Measurements from ENCODE around the gene ACVR1B.

ACVR1B gene

DNA sequence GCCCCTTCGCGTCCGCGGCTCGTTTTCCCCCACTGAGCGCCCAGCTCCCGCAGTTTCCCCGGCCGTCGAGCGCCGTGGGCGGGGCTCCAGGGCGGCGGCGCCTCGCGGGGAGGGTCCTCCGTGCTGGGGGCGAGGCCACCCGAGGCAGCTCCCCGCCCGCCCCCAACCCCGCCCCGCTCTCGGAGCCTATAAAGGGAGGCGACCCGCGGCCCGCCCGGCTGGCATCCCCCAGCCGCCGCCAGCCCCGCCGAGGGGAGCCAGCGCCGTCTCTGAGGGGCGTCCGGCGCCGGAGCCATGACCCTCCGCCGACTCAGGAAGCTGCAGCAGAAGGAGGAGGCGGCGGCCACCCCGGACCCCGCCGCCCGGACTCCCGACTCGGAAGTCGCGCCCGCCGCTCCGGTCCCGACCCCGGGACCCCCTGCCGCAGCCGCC, 55.2 kb downstream of the ACVR1B start, which contains the start of gene TAMALIN:
TSS of gene TAMALIN (plus strand) at position 221 of the 432 bp plus-strand sequence. CDS start at position 295, 74 bp downstream.
- DNase-seq = peak; percentile 75

GRCh38 chr12:52007158-52007921, 55.8 kb downstream of the ACVR1B start:
- peak; percentile 36 for DNase-seq

GRCh38 chr12:52007982-52008510, 56.5 kb downstream of the ACVR1B start:
- DNase-seq = no peak

GRCh38 chr12:52009081-52009751, 57.7 kb downstream of the ACVR1B start:
- DNase-seq = no peak

DNA sequence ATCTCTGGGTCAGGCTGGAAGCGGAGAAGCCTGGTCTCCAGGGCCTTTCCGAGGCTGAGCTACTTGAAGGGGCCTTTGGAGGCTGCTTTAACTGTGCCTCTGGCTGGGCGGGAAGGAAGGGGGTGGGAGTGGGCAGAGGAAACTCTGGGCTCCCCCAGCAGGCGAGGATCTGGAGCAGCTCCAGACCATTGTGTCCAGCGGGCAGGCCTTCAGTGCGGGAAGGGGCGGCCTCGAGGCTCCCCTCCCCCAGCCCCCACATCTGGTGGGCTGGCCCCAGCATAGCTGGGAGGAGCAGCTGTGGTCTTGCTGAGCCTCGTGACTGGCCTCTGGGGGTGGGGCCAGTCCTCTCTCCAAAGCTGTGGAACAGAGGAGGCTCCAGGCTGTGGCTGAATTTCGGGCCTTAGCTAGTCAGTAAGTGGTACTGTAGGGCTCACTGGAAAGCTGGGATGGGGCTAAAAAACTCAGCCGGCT, 58.7 kb downstream of the ACVR1B start:
- DNase-seq = no peak

GRCh38 chr12:52010692-52011601, 59.4 kb downstream of the ACVR1B start:
- no peak for DNase-seq

DNA sequence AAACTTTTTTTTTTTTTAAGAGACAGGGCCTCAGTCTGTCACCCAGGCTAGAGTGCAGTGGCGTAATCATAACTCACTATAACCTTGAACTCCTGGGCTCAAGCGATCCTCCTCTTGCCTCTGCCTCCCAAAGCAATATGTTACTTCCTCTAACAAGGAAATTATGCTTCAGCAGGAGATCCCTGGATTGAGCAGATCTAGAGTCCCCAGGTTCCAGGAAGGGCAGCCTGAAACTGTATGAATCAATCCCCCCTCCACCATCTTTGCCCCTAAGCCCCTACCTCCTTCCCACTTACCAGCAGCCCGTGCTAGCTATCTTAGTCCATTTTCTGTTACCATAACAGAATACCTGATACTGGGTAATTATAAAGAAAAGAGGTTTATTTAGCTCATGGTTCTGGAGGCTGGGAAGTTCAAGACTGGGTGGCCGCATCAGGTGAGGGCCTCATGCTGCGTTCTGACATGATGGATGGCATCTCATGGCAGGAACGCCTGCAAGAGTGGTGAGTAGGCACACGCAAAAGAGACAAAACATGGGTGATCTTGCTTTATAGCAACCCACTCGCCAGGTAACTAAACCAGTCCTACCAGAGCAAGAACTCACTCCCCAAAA, 60.2 kb downstream of the ACVR1B start:
- no peak for DNase-seq

- DNase-seq = no peak
Measured at GRCh38 chr12:52013626-52014310, 62.3 kb downstream of the ACVR1B start.

GRCh38 chr12:52014567-52015530, 63.4 kb downstream of the ACVR1B start:
- no peak for DNase-seq

DNA sequence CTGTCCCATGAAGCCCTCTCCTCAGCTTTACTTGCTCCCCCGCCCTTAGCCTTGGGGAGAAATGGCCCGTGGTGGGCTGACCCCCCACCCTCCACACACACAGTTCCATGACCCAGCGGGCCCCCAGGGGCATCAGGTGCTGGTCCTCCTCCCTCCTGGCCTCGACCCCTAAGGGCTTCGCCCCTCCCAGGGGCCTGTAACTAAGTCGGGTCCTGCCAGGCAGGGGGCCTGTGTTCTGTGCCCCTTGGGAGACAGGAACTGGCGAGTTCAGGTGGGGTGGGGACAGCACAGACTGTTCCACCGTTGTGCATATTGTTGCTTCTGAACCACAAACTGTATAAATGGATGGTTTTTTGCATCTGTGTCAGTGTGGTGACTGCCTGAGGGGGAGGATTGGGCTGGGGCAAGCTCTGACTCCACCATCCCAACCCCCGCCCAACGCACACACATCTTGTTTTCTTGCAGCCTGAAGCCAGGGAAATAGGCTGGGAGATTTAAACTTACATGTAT, 64.1 kb downstream of the ACVR1B start:
- DNase-seq = no peak

GRCh38 chr12:52018433-52019112, 67.1 kb downstream of the ACVR1B start:
- no peak for DNase-seq

GRCh38 chr12:52019113-52019770, 67.7 kb downstream of the ACVR1B start:
- DNase-seq = no peak

- DNase-seq = peak; percentile 59
Measured at GRCh38 chr12:52020539-52021336, 69.2 kb downstream of the ACVR1B start.

DNA sequence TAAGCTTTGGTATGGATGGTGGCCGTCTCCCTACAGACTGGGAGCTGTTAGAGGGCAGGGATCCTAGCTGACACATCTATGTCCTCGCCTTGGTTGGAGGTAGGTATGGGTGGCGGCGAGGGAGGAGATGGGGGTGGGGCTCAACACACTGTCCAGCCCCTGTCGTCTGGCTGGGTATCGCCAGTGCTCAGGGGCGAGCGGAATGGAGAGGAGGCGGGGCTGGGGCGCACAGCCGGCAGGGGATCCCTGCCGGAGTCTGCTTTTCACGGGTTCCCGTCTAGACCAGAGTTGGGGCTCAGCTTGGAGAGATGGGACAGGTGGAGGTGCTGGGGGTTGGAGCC, 71.3 kb downstream of the ACVR1B start:
- peak; percentile 30 for DNase-seq

- peak; percentile 93 for DNase-seq
Measured at GRCh38 chr12:52023182-52023975, 71.9 kb downstream of the ACVR1B start.

GRCh38 chr12:52023976-52024688, 72.6 kb downstream of the ACVR1B start:
- no peak for DNase-seq

GRCh38 chr12:52024845-52025230, 73.3 kb downstream of the ACVR1B start:
- peak; percentile 82 for DNase-seq

Data from stimulated activated CD4-positive, alpha-beta T cell treated with anti-CD3 and anti-CD28 coated beads, Interleukin-1b, Interleukin-23, amount 100 ng/mL, for 48 hours (primary cell).